Psoas muscle (tissue), 8 donors: ENCODE results near the gene KRTAP19-3. TPM values are rescaled to one million over a fixed set of nuclear protein-coding genes. Genes with fewer than 3 reads are reported as not detected.

Experiments used
- ATAC-seq, 4 donors: fragments of 200-7000 bp; cut with Tn5 transposase; one replicate each; pipeline ENCODE4 v1.9.1; 2020; ENCODE audit warnings: moderate library complexity in 3 of 4, mild to moderate bottlenecking in 2 of 4
- DNase-seq, 2 donors: peaks; one replicate each; pipeline ENCODE4 v3.0.0-alpha.2; 2020
- H3K27ac ChIP-seq: fragments of 200-600 bp; one replicate; pipeline ENCODE4 v1.8.0; 2022
- H3K27me3 ChIP-seq, 3 donors: fragments of 200-600 bp in 1 of 3; one replicate each; pipeline versions ENCODE4 v1.6.1 to v1.8.0; 2013 to 2022; ENCODE audit warnings: low read length in 2 of 3, mild to moderate bottlenecking in 2 of 3, moderate library complexity in 1 of 3; ENCODE audit not compliant: insufficient read depth in 3 of 3
- H3K36me3 ChIP-seq, 2 donors: fragments of 200-600 bp in 1 of 2; one replicate each; pipeline versions ENCODE4 v1.6.1 to v1.8.0; 2013 to 2022; ENCODE audit warnings: low read depth in 1 of 2, mild to moderate bottlenecking in 1 of 2, moderate library complexity in 1 of 2; ENCODE audit not compliant: insufficient read depth in 1 of 2
- H3K4me1 ChIP-seq: fragments of 200-600 bp; one replicate; pipeline ENCODE4 v1.8.0; 2022
- H3K4me3 ChIP-seq: fragments of 200-600 bp; one replicate; pipeline ENCODE4 v1.8.0; 2022; ENCODE audit warnings: mild to moderate bottlenecking
- H3K9me3 ChIP-seq: fragments of 200-600 bp; one replicate; pipeline ENCODE4 v1.8.0; 2022
- WGBS, 3 donors: extraction: QIAGEN DNeasy Blood & Tissue Kit; methylation state at CpG; one replicate each; pipeline versions ENCODE4 v1.1.6 to v1.1.7; 2013; 5-methylcytosine and 5-hydroxymethylcytosine counted together
- intact Hi-C, 2 donors: fragments of 100-400 bp; cut with DNase I; formaldehyde crosslinking; loops; one replicate each; pipeline versions ENCODE4 v1.11.0 to v1.14.2; 2022
- polyA plus RNA-seq, 3 donors: library from polyadenylated mRNA; stranded (reverse); fragments of 200-250 nt; gene quantifications; one replicate each; pipeline ENCODE4 v1.2.3, GENCODE V29; 2013
- total RNA-seq, 4 donors: library from RNA; stranded (reverse); fragmentation: NEBNext Ultra II Directional in 2 of 4; extraction: Animal tissue kit (Norgen Biotek cat#: 25700) in 2 of 4; gene quantifications; one replicate each; pipeline versions ENCODE4 v1.2.1 to v1.2.4, GENCODE V29; 2021 to 2023
- TF ChIP-seq, protein P1 (sequence below): fragments of 200-600 bp; IDR thresholded peaks from one replicate; pipeline ENCODE4 v1.8.0; 2022; ENCODE audit warnings: antibody characterized with exemption
- donor health status: healthy with polysubstance abuse.
- donor health status: DM: no; HTN: no; CAD: no; lungs with moderate emphysema.
- donor health status: Bipolar disorder and iron deficiency.
- donor health status: healthy.
- donor health status: DM: yes; HTN: yes; CAD: no.
- donor health status: DM: no; HTN: no; CAD: no.
- donor health status: DM: no; HTN: no; CAD: no.
- donor health status: DM: yes; HTN: yes; CAD: no.

KRTAP19-3 gene
- total and polyA plus RNA-seq, 7 donors, result 0.64 to 3.0 (median 1.1) TPM; not detected in 4

DNA sequence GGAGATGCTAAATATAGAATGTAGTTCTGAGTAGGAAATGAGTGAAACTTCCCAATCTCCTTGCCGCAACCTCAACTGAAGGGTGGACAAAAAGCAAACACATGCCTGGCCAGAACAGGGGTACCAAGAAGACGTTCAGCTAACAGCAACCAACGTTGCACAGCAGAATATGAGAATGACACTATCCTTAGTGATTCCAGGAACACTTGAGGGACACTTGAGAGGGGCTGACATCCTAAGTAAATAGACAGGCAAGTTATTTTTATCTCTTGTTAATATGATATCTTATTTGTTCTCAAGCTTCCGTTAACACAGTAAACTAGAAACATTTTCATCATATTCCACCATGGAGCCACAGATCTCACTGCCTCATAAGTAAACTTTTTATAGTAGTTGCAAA is 12.6 kb downstream of the KRTAP19-3 start:
- peak overlapping the region; percentile 5 for H3K27ac ChIP-seq
- intact Hi-C loops, result no loop called here
- TF ChIP-seq, protein P1, sequence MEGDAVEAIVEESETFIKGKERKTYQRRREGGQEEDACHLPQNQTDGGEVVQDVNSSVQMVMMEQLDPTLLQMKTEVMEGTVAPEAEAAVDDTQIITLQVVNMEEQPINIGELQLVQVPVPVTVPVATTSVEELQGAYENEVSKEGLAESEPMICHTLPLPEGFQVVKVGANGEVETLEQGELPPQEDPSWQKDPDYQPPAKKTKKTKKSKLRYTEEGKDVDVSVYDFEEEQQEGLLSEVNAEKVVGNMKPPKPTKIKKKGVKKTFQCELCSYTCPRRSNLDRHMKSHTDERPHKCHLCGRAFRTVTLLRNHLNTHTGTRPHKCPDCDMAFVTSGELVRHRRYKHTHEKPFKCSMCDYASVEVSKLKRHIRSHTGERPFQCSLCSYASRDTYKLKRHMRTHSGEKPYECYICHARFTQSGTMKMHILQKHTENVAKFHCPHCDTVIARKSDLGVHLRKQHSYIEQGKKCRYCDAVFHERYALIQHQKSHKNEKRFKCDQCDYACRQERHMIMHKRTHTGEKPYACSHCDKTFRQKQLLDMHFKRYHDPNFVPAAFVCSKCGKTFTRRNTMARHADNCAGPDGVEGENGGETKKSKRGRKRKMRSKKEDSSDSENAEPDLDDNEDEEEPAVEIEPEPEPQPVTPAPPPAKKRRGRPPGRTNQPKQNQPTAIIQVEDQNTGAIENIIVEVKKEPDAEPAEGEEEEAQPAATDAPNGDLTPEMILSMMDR, result no peak
- H3K27me3 ChIP-seq, result no peaks in the 10 kb centered on the region
- WGBS, 3 donors, result 55 to 63% (median 60%) methylated on average over 4 of the region's 4 CpGs
- peak in 2 of 4 donors; percentile 51 to 62 for ATAC-seq
- H3K36me3 ChIP-seq, result no peaks in the 10 kb centered on the region
- no peak for DNase-seq
- no peak overlapping the region for H3K4me3 ChIP-seq
- no peaks in the 10 kb centered on the region for H3K4me1 ChIP-seq
- no peaks in the 10 kb centered on the region for H3K9me3 ChIP-seq

DNA sequence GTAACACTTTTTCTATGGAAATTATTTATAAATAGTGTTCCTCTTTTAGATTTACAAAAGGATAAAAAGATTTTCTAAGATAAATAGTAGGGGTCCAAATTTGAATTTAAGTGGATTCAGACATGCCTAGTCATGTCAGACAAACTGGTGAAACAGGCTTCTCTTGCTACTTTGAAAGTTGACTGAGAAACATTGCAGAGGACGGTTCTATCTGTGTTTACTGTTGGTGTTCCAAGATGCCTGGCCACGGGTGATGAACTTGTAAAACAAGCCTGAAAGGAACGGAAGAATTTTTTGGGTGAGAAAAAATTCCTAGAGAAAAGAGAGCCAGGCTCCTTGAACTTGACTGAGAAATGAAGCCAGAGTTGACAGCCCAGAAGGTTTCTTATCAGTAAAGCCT is 13.8 kb downstream of the KRTAP19-3 start:
- ATAC-seq (no peak), DNase-seq (no peak)
- WGBS, 3 donors, result 27 to 37% (median 29%) methylated on average over 3 of the region's 3 CpGs
- no peaks in the 10 kb centered on the region for H3K27me3 ChIP-seq
- H3K27ac ChIP-seq, result no peak overlapping the region
- no peaks in the 10 kb centered on the region for H3K9me3 ChIP-seq
- H3K36me3 ChIP-seq, result no peaks in the 10 kb centered on the region
- TF ChIP-seq, protein P1, result no peak
- H3K4me3 ChIP-seq, result no peak overlapping the region
- H3K4me1 ChIP-seq, result no peaks in the 10 kb centered on the region
- intact Hi-C loops, result no loop called here

DNA sequence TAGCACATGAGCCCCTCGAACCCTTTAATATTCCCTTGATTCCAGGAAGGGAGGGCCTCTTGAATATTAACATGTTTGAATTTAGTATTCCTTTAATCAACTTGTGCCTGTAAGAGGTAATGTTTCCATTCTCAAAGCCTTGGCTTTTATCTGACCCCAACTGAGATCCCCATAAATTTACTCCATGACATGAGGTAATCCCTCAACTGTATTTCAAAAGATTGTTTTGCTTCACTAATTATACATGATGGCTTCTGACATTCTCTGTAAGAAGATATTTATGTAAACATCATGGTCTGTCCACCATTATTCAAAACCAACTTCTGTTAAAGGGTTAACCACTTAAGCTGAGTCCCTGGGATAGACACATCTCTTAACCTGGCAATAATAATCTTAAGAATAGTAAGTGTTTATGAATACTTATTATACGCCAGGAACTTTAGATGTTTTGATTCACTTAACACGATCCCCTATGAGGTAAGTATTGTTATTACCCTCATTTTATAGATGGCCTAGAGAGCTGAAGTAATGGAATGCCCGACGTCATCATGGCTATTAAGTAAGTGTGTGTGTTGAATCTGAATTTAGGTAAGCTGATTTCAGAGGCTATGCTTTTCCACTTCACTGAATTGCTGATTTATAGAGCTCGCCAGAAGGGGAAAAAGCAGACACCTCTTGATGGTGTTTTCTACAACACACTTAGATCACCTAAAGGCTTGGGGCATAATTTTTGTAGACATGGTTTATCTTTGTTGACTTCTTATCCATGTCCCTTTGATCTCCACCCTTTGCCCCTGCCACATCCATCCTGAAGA is 22.7 kb downstream of the KRTAP19-3 start:
- ATAC-seq, result no peak
- whole genome bisulfite sequencing, 3 donors, result 20 to 28% (median 21%) methylated on average over 6 of the region's 6 CpGs
- Histone ChIP-seq H3K4me1 (no peaks in the 10 kb centered on the region), H3K9me3 (no peaks in the 10 kb centered on the region), H3K4me3 (no peak overlapping the region), H3K27ac (no peak overlapping the region), H3K27me3 (no peaks in the 10 kb centered on the region), H3K36me3 (no peaks in the 10 kb centered on the region)
- intact Hi-C loops, result no loop called here
- TF ChIP-seq, protein P1, result no peak
- DNase-seq, result no peak

DNA sequence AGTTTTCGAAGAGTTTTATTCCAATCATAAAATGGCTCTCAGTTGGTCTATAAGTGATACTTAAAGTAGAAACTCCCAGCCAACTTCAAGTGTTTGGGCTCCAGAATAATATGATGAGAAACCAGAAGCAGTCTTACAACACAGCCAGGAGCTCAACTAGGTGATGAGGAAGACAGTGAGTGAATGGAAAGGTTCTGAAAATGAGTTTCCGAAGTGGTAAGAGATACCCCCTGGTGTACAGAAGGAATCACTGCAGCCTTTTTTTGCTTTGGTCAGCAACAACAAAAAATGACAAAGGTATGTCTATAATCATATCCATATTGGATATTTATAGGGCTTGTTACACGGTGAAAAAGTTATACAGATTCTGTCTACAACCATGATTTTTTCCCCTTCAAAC is 28.1 kb downstream of the KRTAP19-3 start:
- no peaks in the 10 kb centered on the region for H3K9me3 ChIP-seq
- TF ChIP-seq, protein P1, result no peak
- no peak overlapping the region for H3K4me3 ChIP-seq
- no peaks in the 10 kb centered on the region for H3K36me3 ChIP-seq
- DNase-seq (no peak), ATAC-seq (no peak)
- no peak overlapping the region for H3K27ac ChIP-seq
- H3K4me1 ChIP-seq, result no peaks in the 10 kb centered on the region
- no peaks in the 10 kb centered on the region for H3K27me3 ChIP-seq
- intact Hi-C loops, result no loop called here
- 38 to 70% (median 59%) methylated on average over 3 of the region's 3 CpGs for WGBS, 3 donors
